NK-92 treated with Interleukin-12 subunit alpha and Interleukin-12 subunit beta, amount 100 ng/mL, for 24 hours (cell line): ENCODE measurements around the gene HPD.
"Not testable (repeated sequence)": the region's sequence is repeated elsewhere in the genome, so short reads cannot be mapped to it uniquely, and the experiment has no call there.

Source experiments
- DNase-seq: peaks from one replicate; lab custom pipeline; 2025; lab: John Stamatoyannopoulos, UW

The HPD gene

DNA sequence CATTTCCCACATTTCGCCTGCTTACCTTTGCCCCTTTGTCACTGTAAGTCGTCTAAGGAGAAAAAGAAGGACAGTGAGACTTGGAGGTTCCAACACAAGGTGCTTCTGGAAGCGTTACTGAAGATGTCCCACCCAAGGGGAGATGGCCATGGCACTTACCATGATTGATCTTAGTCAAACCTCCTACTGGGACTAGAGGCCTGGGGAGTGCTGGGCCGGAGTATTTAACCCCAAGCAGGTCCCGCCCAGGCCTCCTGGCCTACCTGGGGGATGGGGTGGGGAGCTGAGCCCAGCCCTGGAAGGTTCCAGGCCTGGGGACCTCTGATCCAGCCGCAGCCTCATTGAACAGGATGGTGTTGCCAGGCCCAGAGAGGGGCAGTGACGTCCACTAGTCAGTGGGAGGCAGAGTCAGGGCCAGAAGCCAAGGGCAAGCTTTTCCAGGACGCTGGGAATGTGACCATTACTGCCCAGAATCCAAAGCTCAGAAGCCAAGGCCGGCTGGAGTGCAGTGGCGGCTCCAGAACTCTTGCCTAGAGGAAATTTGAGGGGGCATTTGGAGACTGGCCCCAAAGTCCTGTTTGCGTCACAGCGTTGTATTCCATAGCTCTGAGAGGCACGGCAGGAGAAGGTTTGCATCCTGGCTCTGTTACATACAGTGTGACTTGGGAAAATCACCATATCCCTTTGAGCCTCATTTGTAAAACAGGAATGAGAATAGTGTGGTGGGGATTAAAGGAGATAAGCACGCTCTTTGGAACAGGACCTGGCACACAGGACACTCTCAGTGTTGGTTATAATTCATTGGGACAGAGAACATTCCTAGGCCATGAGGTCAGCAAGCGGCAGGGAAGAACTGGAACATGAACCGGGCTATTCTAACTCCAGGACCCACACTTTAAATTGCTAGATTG lies at the start of gene HPD:
TSS of gene HPD (minus strand) at position 198 of the 911 bp plus-strand sequence. CDS start at position 162, 36 bp downstream.
- DNase-seq = no peak

GRCh38 chr12:121905746-121906145 lies 47.1 kb upstream of the HPD start:
- DNase-seq = no peak

GRCh38 chr12:121903202-121903601 lies 44.5 kb upstream of the HPD start:
- DNase-seq = no peak

DNA sequence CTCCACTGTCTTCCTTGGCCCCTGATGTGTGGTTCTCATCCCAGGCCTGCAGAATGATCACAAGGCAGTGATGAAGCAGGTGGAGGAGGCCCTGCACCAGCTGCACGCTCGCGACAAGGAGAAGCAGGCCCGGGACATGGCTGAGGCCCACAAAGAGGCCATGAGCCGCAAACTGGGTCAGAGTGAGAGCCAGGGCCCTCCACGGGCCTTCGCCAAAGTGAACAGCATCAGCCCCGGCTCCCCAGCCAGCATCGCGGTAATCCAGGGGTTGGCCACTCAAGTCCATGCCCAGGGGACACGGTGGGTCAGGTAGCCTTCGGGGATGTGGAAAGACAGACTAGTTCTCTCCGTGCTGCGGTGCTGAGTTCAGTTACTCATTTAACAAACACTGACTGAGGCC lies 40.9 kb upstream of the HPD start:
- no peak for DNase-seq

- DNase-seq = no peak
Measured at GRCh38 chr12:121898287-121898686, 39.6 kb upstream of the HPD start.

GRCh38 chr12:121894633-121895032 lies 36.0 kb upstream of the HPD start:
- DNase-seq = no peak

GRCh38 chr12:121893961-121894460 lies 35.4 kb upstream of the HPD start:
- DNase-seq = no peak

DNA sequence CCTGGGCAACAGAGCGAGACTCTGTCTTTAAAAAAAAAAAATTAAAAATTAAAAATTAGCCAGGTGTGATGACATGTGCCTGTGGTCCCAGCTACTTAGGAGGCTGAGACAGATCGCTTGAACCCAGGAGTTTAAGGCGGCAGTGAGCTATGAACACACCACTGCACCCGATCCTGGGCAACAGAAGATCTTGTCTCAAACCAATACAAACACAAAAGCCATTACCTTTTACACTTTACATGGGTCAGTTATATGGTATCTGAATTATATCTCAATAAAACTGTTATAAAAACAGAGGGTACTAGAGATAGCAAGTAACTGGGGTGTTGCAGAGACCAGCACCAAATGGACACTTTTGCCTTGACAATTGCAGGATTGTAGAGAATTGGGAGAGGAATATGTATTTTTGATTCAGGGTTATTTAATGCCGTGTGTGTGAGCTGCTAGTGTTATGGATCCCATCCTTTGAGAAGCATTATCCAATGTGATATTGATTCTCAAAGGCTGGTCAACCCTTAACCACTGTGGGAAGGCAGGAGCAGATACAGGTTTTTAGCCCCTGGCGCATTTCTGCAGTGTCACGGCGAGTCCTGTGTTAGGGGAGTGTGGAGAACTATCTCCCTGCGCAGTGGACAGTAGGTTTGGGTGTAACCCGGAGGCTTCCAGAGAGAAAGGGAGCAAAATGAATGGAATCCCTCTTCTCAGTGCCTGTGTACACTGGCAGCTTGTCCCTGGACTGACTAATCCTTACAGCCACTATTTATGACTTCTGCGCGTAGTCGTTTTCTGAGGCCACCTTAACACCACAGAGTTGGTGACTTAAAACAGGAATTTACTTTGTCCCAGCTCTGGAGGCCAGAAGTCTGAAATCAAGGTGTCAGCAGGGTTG lies 34.3 kb upstream of the HPD start:
- DNase-seq = no peak

DNA sequence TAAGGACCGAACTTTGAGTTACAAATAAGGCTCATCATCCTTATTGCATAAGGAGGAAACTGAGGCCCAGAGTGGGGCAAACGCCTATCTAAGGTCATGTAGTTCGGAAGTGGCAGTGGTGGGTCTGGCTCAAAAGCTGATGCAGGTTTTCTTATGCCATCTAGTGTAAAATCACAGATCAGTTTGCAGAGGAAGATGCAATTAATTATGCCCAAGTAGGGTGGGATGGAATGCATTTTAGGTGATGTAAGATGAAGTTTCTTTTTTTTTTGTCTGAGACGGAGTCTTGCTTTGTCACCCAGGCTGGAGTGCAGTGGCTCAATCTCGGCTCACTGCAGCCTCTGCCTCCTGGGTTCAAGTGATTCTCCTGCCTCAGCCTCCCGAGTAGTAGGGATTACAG lies 31.0 kb upstream of the HPD start:
- DNase-seq = not testable (repeated sequence)

- DNase-seq = no peak
Measured at GRCh38 chr12:121889274-121889624, 30.6 kb upstream of the HPD start.

DNA sequence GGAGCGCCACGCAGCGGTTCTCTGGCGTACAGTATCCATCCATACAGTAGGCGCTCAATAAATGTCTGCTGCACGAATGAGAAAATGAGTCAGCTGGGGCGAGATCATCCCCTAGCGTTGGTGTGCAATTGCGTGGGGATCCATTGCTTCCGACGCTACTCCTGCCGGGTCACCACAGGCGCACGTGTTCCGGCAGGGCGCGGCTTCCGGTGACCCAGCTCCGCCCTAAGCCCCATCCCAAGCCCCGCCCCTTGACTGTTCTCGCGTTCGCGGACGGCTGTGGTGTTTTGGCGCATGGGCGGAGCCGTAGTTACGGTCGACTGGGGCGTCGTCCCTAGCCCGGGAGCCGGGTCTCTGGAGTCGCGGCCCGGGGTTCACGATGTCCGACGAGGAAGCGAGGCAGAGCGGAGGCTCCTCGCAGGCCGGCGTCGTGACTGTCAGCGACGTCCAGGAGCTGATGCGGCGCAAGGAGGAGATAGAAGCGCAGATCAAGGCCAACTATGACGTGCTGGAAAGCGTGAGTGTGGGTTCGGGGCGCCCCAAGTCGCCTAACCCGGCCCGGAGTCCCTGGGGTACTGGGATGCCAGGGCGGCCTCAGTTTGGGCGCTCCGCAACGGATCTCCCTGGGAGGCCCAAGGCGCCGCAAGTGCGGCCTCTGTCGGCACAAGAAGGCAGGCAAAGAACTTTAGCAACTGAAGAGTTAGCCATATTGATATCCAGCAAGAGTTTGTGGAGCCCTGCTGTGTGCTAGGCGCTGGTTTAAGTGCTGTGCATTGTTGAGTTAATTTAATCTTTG lies 30.0 kb upstream of the HPD start, which contains the start of gene PSMD9:
TSS of gene PSMD9 (plus strand) at position 313 of the 796 bp plus-strand sequence. CDS start at position 380, 67 bp downstream.
- DNase-seq = peak; percentile 92

DNA sequence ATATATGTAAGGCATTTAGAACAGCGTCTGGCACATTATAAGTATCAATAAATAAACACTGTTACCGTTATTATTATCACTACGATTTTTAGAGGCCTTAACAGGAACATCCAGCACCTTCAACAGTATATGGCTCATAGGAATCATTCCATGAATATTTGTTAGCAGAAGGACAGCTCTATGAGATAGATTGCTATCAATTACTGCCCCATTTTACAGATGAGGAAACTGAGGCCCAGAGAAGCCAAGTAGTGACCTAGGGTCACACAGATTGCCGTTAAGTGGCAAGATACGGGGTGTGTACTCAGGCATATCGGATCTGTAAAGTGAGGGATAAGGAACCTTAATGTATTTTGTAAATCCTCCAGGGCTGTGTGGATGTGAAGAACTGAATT lies 29.4 kb upstream of the HPD start:
- no peak for DNase-seq

DNA sequence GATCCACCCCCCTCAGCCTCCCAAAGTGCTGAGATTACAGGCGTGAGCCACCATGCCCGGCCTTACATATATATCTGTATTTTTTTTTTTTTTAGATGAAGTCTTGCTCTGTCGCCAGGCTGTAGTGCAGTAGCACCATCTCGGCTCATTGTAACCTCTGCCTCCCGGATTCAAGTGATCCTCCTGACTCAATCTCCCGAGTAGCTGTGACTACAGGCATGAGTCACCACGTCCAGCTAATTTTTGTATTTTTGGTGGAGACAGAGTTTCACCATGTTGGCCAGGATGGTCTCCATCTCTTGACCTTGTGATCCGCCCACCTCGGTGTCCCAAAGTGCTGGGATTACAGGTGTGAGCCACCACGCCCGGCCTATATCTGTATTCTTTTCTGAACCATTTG lies 26.5 kb upstream of the HPD start:
- not testable (repeated sequence) for DNase-seq

GRCh38 chr12:121883315-121883660 lies 24.6 kb upstream of the HPD start:
- DNase-seq = no peak

- DNase-seq = not testable (repeated sequence)
Measured at GRCh38 chr12:121876080-121876447, 17.4 kb upstream of the HPD start.

GRCh38 chr12:121875582-121875981 lies 16.9 kb upstream of the HPD start:
- no peak for DNase-seq

- DNase-seq = no peak
Measured at GRCh38 chr12:121874071-121874470, 15.4 kb upstream of the HPD start.

DNA sequence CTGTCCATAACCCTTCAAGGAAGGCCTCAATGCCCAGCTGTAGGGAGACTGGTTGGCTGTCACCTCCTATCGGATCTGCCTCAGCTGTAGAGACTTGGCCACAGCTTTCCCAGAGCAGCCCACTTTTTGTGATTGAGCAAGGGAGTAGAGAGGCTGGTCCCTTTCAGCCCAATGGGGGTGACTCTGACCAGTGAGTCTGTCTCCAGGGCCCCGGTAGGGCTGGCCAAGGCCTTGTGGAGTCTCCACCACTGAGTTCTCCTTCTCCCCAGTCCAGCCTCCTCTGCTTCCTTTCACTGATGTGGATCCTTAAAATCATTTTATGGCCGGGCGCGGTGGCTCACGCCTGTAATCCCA lies 14.5 kb upstream of the HPD start:
- no peak for DNase-seq

DNA sequence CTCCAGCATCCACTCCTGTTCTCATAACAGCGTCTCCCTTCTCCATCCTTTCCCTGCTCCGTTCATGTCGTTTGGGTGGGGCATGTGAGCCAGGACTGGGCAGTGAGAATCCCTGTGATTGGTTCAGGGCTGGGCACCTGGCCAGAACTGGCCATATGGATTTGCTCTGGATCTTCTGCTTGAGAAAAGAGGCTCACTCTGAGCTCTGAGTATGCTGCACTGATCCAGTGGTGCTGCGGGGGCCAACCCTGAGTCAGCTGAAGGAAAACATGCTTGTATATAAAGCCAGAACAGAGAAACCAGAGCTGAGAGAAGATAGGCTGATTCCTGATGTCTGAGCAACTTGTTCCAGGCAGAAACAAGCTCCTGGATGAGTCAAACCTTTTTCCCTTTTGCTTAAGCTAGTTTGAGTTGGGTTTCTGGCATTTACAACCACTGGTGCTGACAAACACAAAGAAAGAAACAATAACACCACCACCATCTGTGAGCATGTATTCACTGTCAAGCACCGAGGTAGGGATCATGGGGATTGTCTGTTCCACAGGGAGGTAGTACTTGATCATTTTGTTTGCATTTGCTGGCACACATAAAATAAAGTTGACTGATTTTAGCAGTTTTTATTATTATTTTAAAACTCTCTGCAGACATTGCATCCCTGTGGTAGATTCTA lies 14.0 kb upstream of the HPD start:
- DNase-seq = no peak

GRCh38 chr12:121871467-121871866 lies 12.8 kb upstream of the HPD start:
- no peak for DNase-seq

DNA sequence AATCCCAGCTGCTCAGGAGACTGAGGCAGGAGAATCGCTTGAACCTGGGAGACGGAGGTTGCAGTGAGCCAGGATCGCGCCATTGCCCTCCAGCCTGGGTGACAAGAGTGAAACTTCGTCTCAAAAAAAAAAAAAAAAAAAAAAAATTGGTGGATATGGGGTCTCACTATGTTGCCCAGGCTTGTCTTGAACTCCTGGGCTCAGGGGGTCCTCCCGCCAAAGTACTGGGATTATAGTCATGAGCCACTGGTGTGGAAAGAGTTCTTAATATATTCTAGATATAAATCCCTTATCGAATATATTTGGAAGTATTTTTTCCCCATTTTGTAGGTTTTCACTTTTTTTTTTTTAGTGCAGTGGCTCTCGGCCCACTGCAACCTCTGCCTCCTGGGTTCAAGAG lies 10.6 kb upstream of the HPD start:
- not testable (repeated sequence) for DNase-seq

- no peak for DNase-seq
Measured at GRCh38 chr12:121866331-121866730, 7.7 kb upstream of the HPD start.
